ENCODE measurements around the gene NDUFV3.

Gene NDUFV3

DNA sequence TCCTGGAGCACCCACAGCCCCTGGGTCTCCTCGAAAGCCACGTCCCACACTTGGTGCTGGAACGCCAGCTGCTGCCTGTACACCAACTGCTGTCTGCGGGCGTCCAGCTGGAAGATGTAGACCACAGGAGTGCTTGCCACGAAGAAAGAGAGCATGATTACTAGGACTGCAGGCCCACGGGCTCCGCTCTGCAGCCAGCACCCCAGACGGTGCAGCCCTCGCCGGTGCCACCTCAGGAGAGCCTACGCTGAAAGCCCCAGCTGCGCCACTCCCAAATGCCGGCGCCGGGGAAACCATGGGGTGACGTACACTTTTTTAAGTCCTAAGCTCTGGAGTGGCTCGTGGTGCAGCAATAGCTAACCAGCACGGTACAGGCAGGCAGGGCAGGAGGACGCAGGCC is 39.5 kb upstream of the NDUFV3 start:
- H3K4me3 ChIP-seq (ENCODE audit: control insufficient read depth, low read depth, low read length) = no peak overlapping the region
- DNase-seq (ENCODE audit: low read depth) = no peak
- TF ChIP-seq, protein P1, sequence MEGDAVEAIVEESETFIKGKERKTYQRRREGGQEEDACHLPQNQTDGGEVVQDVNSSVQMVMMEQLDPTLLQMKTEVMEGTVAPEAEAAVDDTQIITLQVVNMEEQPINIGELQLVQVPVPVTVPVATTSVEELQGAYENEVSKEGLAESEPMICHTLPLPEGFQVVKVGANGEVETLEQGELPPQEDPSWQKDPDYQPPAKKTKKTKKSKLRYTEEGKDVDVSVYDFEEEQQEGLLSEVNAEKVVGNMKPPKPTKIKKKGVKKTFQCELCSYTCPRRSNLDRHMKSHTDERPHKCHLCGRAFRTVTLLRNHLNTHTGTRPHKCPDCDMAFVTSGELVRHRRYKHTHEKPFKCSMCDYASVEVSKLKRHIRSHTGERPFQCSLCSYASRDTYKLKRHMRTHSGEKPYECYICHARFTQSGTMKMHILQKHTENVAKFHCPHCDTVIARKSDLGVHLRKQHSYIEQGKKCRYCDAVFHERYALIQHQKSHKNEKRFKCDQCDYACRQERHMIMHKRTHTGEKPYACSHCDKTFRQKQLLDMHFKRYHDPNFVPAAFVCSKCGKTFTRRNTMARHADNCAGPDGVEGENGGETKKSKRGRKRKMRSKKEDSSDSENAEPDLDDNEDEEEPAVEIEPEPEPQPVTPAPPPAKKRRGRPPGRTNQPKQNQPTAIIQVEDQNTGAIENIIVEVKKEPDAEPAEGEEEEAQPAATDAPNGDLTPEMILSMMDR (IDR thresholded peaks at IDR 0.05; ENCODE audit: control insufficient read depth, insufficient read depth, low read depth, low read length, missing control alignments) = no peak

DNA sequence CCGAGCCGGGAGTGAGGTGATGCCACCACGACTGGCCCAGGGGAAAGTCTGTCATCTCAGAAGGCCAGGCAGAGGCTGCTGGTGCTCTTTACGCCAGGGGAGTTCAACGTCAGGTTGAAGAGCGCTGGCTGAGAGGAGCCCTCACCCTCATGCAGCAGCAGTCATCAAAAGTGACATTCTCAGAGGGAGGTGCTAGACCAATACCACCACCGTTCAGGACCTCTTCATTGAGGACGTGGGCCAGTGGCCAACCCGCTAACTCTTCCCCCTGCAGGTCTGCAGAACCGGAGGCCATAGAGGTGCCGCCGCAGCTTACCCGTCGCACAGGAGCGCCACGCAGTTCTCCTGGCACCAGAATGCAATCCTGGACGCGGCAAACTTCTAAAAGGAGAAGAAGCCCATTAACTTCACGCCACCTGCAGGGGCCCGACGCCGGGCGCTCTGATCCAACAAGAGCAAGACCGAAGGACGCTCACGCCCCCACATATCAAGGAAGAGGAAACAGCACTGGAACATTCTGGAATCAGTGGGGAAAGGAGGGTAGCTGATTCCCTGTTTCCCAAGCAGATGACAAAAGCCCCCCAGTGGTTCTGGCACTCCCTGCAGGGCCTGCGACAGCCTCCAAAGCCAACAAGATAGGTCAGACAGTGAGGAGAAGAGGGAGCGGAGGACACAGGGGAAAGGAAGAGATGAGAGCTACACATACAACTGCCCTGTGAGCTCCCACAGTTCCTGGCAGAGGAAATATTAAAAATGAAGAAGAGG is 38.7 kb upstream of the NDUFV3 start:
- TF ChIP-seq, protein P1 (IDR thresholded peaks at IDR 0.05; ENCODE audit: control insufficient read depth, insufficient read depth, low read depth, low read length, missing control alignments) = no peak
- H3K4me3 ChIP-seq (ENCODE audit: control insufficient read depth, low read depth, low read length) = no peak overlapping the region
- DNase-seq (ENCODE audit: low read depth) = no peak

DNA sequence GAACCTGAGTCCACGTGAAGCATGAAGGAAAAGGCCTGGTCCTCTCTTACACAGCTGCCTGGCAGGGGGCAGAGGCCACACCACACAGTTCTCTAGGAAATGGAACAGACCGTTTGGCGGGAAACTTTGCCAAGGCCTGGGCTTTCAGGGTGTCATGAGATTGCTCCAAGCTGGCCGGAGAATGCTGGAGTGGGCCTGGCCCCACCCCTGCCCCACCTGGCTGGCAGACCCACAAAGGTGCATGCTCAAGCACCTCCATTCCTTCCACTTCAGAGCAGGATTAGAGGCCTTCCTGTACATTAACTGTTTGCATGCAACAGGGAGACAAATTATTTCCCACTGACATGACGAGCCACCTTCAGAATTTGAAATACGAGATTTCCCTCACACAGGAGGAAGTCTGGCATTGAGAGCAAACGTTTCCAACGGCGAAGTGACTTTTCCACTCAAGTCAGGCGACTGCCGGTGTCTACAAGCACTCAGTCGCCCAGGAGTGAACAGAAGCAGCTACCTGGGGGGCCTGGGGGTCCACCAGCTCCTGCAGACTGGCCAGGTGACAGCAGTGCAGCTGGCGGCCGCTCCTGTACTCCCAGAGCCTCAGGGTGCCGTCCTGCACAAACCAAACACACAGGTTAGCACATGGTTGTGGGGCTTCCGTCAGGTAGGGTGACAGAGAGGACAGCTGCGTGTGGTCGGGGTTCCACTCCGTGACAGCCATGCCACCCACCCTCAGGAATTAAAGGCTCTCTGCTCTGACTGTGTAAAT is 37.8 kb upstream of the NDUFV3 start:
- no peak overlapping the region for H3K4me3 ChIP-seq (ENCODE audit: control insufficient read depth, low read depth, low read length)
- TF ChIP-seq, protein P1 (IDR thresholded peaks at IDR 0.05; ENCODE audit: control insufficient read depth, insufficient read depth, low read depth, low read length, missing control alignments) = no peak
- no peak for DNase-seq (ENCODE audit: low read depth)

DNA sequence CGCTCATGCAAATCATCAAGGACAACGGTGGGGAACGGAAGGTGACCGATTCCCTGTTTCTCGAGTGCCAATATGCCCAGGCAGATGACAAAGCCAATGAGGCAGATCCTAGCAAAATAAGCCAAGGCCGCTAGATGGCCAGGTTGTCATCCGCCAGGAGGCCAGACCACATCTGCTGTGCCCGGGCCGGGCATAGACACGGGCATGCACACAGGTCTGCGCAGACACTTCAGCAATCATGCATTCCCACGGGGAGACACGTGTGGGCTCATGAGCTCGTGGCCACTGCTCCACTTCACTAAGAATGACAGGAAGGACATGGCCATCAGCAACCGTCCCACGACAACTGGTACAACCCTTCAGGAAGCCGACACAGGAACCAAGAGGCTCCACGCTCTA is 37.2 kb upstream of the NDUFV3 start:
- DNase-seq (ENCODE audit: low read depth) = no peak
- H3K4me3 ChIP-seq (ENCODE audit: control insufficient read depth, low read depth, low read length) = no peak overlapping the region
- TF ChIP-seq, protein P1 (IDR thresholded peaks at IDR 0.05; ENCODE audit: control insufficient read depth, insufficient read depth, low read depth, low read length, missing control alignments) = no peak

DNA sequence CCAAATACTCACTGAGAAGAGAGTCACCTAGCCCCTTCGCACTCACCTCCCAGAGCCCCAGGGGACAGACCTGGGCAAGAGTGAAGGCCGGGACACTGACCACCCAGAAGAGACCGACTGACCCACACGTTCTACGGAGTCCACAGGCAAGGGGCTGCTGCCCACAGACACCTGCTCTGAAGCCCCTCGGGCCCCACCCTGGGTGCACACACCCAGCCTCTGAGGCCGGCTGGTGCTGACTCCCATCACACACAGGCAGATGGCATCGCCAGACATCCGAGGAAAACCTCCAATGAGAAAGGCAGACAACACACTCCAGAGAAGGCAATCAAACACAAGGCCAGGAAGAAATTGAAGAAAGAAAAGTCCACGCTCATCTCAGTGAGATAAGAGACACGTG is 35.9 kb upstream of the NDUFV3 start:
- TF ChIP-seq, protein P1 (IDR thresholded peaks at IDR 0.05; ENCODE audit: control insufficient read depth, insufficient read depth, low read depth, low read length, missing control alignments) = no peak
- no peak for DNase-seq (ENCODE audit: low read depth)

DNA sequence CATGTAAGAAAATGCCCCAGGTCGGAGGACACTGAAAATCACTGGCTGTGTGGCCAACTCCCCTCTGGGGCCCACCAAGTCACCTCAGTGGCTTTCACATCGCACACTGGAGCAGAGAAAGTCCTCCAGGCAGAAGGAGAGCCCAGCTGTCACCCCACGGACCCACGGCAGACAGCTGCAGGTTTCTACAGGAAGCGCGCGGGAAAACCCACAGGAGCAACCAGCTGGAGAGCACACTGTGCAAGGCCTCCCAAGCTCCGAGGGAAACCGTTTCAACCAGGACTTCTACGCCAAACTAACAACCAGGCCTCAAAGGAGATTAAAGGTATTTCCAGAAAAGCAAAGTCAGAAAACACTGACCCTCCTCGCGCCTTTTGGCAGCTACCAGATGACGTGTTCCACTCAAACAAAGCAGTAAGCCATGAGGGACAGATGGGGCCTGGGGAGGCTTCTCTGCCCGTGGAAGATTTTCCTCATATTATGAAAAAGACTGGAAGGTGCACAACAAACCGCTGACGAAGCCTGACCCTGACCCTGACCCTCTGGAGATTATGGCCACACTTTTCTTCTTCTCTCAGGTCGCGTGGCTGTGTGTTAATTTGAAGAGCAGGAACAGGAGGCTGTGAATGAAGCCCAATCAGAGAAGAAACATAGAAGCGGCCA is 34.8 kb upstream of the NDUFV3 start:
- no peak overlapping the region for H3K4me3 ChIP-seq (ENCODE audit: control insufficient read depth, low read depth, low read length)
- DNase-seq (ENCODE audit: low read depth) = no peak
- TF ChIP-seq, protein P1 (IDR thresholded peaks at IDR 0.05; ENCODE audit: control insufficient read depth, insufficient read depth, low read depth, low read length, missing control alignments) = no peak

More for the DNA sequence above, 35.9 kb upstream of the NDUFV3 start:
- H3K4me3 ChIP-seq (ENCODE audit: control insufficient read depth, low read depth, low read length) = no peak overlapping the region
